Suprapubic skin (tissue), 4 donors: ENCODE results near the gene GALNT8. TPM values are rescaled to one million over a fixed set of nuclear protein-coding genes. Genes with fewer than 3 reads are reported as not detected.

Experiments
- DNase-seq, 2 donors: peaks; one replicate each; pipeline ENCODE4 v3.0.0-alpha.2; 2019; ENCODE audit warnings: low spot score in 2 of 2
- H3K27ac ChIP-seq: fragments of 200-600 bp; sonication (generic); one replicate; pipeline ENCODE4 v1.5.1; 2019
- H3K27me3 ChIP-seq: fragments of 200-600 bp; sonication (generic); one replicate; pipeline ENCODE4 v1.5.1; 2019
- H3K36me3 ChIP-seq: fragments of 200-600 bp; sonication (generic); one replicate; pipeline ENCODE4 v1.5.1; 2019
- H3K4me1 ChIP-seq: fragments of 200-600 bp; sonication (generic); one replicate; pipeline ENCODE4 v1.5.1; 2019
- H3K4me3 ChIP-seq: fragments of 200-600 bp; sonication (generic); one replicate; pipeline ENCODE4 v1.5.1; 2019; ENCODE audit warnings: mild to moderate bottlenecking
- H3K9me3 ChIP-seq: fragments of 200-600 bp; sonication (generic); one replicate; pipeline ENCODE4 v1.5.1; 2019
- CTCF ChIP-seq, 2 donors: fragments of 200-600 bp in 1 of 2; fragments of 450-650 bp in 1 of 2; sonication (generic) in 1 of 2; IDR thresholded peaks; one replicate each; pipeline ENCODE4 v1.5.1; 2016 to 2019; ENCODE audit warnings: antibody characterized with exemption in 2 of 2, mild to moderate bottlenecking in 1 of 2, moderate library complexity in 1 of 2
- EP300 ChIP-seq: sonication (generic); formaldehyde crosslinking; IDR thresholded peaks from one replicate; pipeline ENCODE4 v1.6.1; 2017; ENCODE audit warnings: antibody characterized with exemption
- POLR2A ChIP-seq, 2 donors: fragments of 450-650 bp; IDR thresholded peaks; one replicate each; pipeline ENCODE4 v1.6.1; 2017; ENCODE audit warnings: antibody characterized with exemption in 2 of 2, mild to moderate bottlenecking in 2 of 2, moderate library complexity in 2 of 2
- POLR2AphosphoS5 ChIP-seq, 3 donors: sonication (generic); formaldehyde crosslinking; IDR thresholded peaks; one replicate each; pipeline ENCODE4 v1.6.1; 2017; ENCODE audit warnings: antibody characterized with exemption in 3 of 3
- WGBS: methylation state at CpG from one replicate; pipeline ENCODE4 v1.1.5; 2018; 5-methylcytosine and 5-hydroxymethylcytosine counted together
- total RNA-seq, 4 donors: library from RNA; depleted of rRNA; stranded (reverse); fragments of >200 nt; gene quantifications; one replicate each; pipeline ENCODE4 v1.1.0, GENCODE V29; 2016

GALNT8 gene
- total RNA-seq, 4 donors from 2014 or later, result 0.34 to 0.72 (median 0.59) TPM; not detected in 1

- Histone ChIP-seq H3K27me3 (peaks cover 13% of the 10 kb centered on the region), H3K4me3 (no peak overlapping the region), H3K27ac (no peak overlapping the region), H3K9me3 (no peaks in the 10 kb centered on the region), H3K36me3 (no peaks in the 10 kb centered on the region), H3K4me1 (no peaks in the 10 kb centered on the region)
- 62% methylated on average over 9 of the region's 9 CpGs for WGBS
- DNase-seq, result no peak
- TF ChIP-seq POLR2AphosphoS5 (IDR thresholded peaks at IDR 0.05) (no peak), CTCF (IDR thresholded peaks at IDR 0.05) (no peak), EP300 (no peak), POLR2A (IDR thresholded peaks at IDR 0.05) (no peak)
Observed at GRCh38 chr12:4796694-4797482, 76.7 kb downstream of the GALNT8 start.

- Histone ChIP-seq H3K36me3 (no peaks in the 10 kb centered on the region), H3K9me3 (no peaks in the 10 kb centered on the region), H3K4me3 (no peak overlapping the region), H3K27ac (no peak overlapping the region), H3K27me3 (peaks cover 13% of the 10 kb centered on the region), H3K4me1 (no peaks in the 10 kb centered on the region)
- TF ChIP-seq CTCF (IDR thresholded peaks at IDR 0.05) (no peak), POLR2A (IDR thresholded peaks at IDR 0.05) (no peak), POLR2AphosphoS5 (IDR thresholded peaks at IDR 0.05) (no peak), EP300 (no peak)
- DNase-seq, result no peak
Observed at GRCh38 chr12:4800555-4800954, 80.4 kb downstream of the GALNT8 start.

- H3K4me1 ChIP-seq, result no peaks in the 10 kb centered on the region
- H3K36me3 ChIP-seq, result no peaks in the 10 kb centered on the region
- TF ChIP-seq CTCF (IDR thresholded peaks at IDR 0.05), result no peak
- TF ChIP-seq POLR2AphosphoS5 (IDR thresholded peaks at IDR 0.05), result no peak
- TF ChIP-seq EP300, result no peak
- TF ChIP-seq POLR2A (IDR thresholded peaks at IDR 0.05), result no peak
- WGBS, result 67% methylated on average over 2 of the region's 2 CpGs
- H3K27ac ChIP-seq, result no peak overlapping the region
- H3K4me3 ChIP-seq, result no peak overlapping the region
- H3K27me3 ChIP-seq, result peaks cover 17% of the 10 kb centered on the region
- no peaks in the 10 kb centered on the region for H3K9me3 ChIP-seq
- DNase-seq, result no peak
Observed at GRCh38 chr12:4802841-4803240, 82.6 kb downstream of the GALNT8 start.

- Histone ChIP-seq H3K4me1 (peaks cover 17% of the 10 kb centered on the region), H3K9me3 (no peaks in the 10 kb centered on the region), H3K36me3 (no peaks in the 10 kb centered on the region), H3K27me3 (peaks cover 46% of the 10 kb centered on the region), H3K27ac (no peak overlapping the region), H3K4me3 (no peak overlapping the region)
- 67% methylated on average over 8 of the region's 8 CpGs for WGBS
- TF ChIP-seq CTCF (IDR thresholded peaks at IDR 0.05) (no peak), POLR2AphosphoS5 (IDR thresholded peaks at IDR 0.05) (no peak), EP300 (no peak), POLR2A (IDR thresholded peaks at IDR 0.05) (no peak)
- no peak for DNase-seq
Observed at GRCh38 chr12:4806439-4807115, 86.4 kb downstream of the GALNT8 start.

GRCh38 chr12:4807116-4807783 is 87.0 kb downstream of the GALNT8 start:
- TF ChIP-seq POLR2A (IDR thresholded peaks at IDR 0.05), result no peak
- TF ChIP-seq POLR2AphosphoS5 (IDR thresholded peaks at IDR 0.05), result no peak
- Histone ChIP-seq H3K9me3 (no peaks in the 10 kb centered on the region), H3K4me1 (peaks cover 17% of the 10 kb centered on the region), H3K27me3 (peaks cover 52% of the 10 kb centered on the region), H3K27ac (no peak overlapping the region), H3K36me3 (no peaks in the 10 kb centered on the region), H3K4me3 (no peak overlapping the region)
- WGBS, result 68% methylated on average over 6 of the region's 6 CpGs
- no peak for DNase-seq
